ENCODE measurements around the gene USP24. TPM values are rescaled to one million over a fixed set of nuclear protein-coding genes. Genes with fewer than 3 reads are reported as not detected.
A peak's percentile ranks its signal among the peaks of the same experiment; 100 is the strongest.

The USP24 gene
- total RNA-seq, 5 donors from 2014 or later (not counting 1 experiment from before 2014, with no cell fraction given): 58.9 to 90.7 (median 64.0) TPM

DNA sequence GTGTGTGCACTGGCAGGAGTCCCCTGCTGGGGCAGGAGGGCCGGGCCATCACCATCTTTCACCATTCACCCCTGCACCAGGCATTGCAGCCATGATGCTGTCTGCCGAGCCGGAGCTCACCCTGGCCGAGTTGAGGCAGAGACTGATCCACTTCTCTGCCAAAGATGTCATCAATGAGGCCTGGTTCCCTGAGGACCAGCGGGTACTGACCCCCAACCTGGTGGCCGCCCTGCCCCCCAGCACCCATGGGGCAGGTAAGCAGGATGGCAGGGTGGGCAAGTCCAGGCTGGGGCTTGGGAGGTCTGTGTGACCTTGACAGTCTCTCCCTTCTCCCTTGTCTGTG is 157.2 kb downstream of the USP24 start:
- Histone ChIP-seq H3K4me1 (ENCODE audit: control insufficient read depth in 1 of 2, extremely low read depth in 1 of 2, insufficient read depth in 2 of 2, low read length in 2 of 2) (no peaks in the 10 kb centered on the region), H3K27ac (ENCODE audit: low read length) (no peak overlapping the region), H3K9me3 (no peaks in the 10 kb centered on the region), H3K4me3 (ENCODE audit: control insufficient read depth in 1 of 2, extremely low read depth in 1 of 2, low read length in 1 of 2) (no peak overlapping the region), H3K27me3 (replicated peaks in 1 of 2; ENCODE audit: control insufficient read depth in 2 of 2, extremely low read depth in 1 of 2, insufficient read depth in 2 of 2, low read length in 1 of 2) (peaks cover 0 to 5% of the 10 kb centered on the region in 2 experiments), H3K36me3 (ENCODE audit: control insufficient read depth in 2 of 2, extremely low read depth in 1 of 2, insufficient read depth in 1 of 2, low read length in 1 of 2) (no peaks in the 10 kb centered on the region)
- POLR2A ChIA-PET: no interaction called here
- Mint-ChIP-seq H3K9me3 (no peaks in the 10 kb centered on the region), H3K36me3 (no peaks in the 10 kb centered on the region), H3K27me3 (no peaks in the 10 kb centered on the region), H3K4me1 (no peaks in the 10 kb centered on the region), H3K27ac (no peak overlapping the region), H3K4me3 (no peak overlapping the region)
- WGBS (ENCODE audit: insufficient coverage): 100% methylated on average over 2 of the region's 6 CpGs
- CTCF ChIA-PET: no interaction called here
- DNase-seq (no peak), ATAC-seq (replicated peaks in 1 of 4) (no peak)

GRCh38 chr1:55057270-55057955 is 157.8 kb downstream of the USP24 start:
- Mint-ChIP-seq H3K4me3 (no peak overlapping the region), H3K4me1 (no peaks in the 10 kb centered on the region), H3K27ac (no peak overlapping the region), H3K36me3 (no peaks in the 10 kb centered on the region), H3K9me3 (no peaks in the 10 kb centered on the region), H3K27me3 (no peaks in the 10 kb centered on the region)
- ChIA-PET CTCF (no interaction called here), POLR2A (no interaction called here)
- no peak for DNase-seq
- Histone ChIP-seq H3K4me3 (ENCODE audit: control insufficient read depth in 1 of 2, extremely low read depth in 1 of 2, low read length in 1 of 2) (no peak overlapping the region), H3K9me3 (no peaks in the 10 kb centered on the region), H3K27ac (ENCODE audit: low read length) (no peak overlapping the region), H3K4me1 (ENCODE audit: control insufficient read depth in 1 of 2, extremely low read depth in 1 of 2, insufficient read depth in 2 of 2, low read length in 2 of 2) (no peaks in the 10 kb centered on the region), H3K27me3 (replicated peaks in 1 of 2; ENCODE audit: control insufficient read depth in 2 of 2, extremely low read depth in 1 of 2, insufficient read depth in 2 of 2, low read length in 1 of 2) (peaks cover 0 to 5% of the 10 kb centered on the region in 2 experiments), H3K36me3 (ENCODE audit: control insufficient read depth in 2 of 2, extremely low read depth in 1 of 2, insufficient read depth in 1 of 2, low read length in 1 of 2) (no peaks in the 10 kb centered on the region)
- WGBS (ENCODE audit: insufficient coverage): 73% methylated on average over 12 of the region's 15 CpGs
- ATAC-seq (replicated peaks in 1 of 4): no peak

DNA sequence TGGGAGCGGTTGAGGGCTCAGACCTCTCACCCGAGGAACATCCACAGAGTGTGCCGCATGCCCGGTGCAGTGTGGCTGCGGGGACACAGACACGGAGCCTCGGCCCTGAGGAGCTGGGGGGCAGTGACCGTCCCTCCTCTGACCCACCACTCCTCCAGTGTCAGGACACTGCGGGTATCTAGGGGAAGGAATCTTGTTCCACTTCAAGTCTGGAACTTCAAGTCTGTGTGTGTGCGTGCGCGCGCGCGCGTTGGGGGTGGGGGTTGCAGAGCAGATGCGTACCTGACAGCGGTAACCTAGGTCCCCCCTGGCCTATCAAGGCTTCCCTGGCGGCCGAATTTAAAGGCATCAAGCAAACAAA is 158.6 kb downstream of the USP24 start:
- no peak overlapping the region for H3K27ac Mint-ChIP-seq
- H3K4me1 Mint-ChIP-seq: no peaks in the 10 kb centered on the region
- H3K9me3 ChIP-seq: no peaks in the 10 kb centered on the region
- no peak overlapping the region for H3K27ac ChIP-seq (ENCODE audit: low read length)
- CTCF ChIA-PET: no interaction called here
- no peaks in the 10 kb centered on the region for H3K27me3 Mint-ChIP-seq
- H3K36me3 ChIP-seq (ENCODE audit: control insufficient read depth in 2 of 2, extremely low read depth in 1 of 2, insufficient read depth in 1 of 2, low read length in 1 of 2): no peaks in the 10 kb centered on the region
- no peak overlapping the region for H3K4me3 ChIP-seq (ENCODE audit: control insufficient read depth in 1 of 2, extremely low read depth in 1 of 2, low read length in 1 of 2)
- ATAC-seq (replicated peaks in 1 of 4) (no peak), DNase-seq (no peak)
- 92% methylated on average over 5 of the region's 20 CpGs for WGBS (ENCODE audit: insufficient coverage)
- no peaks in the 10 kb centered on the region for H3K36me3 Mint-ChIP-seq
- H3K4me1 ChIP-seq (ENCODE audit: control insufficient read depth in 1 of 2, extremely low read depth in 1 of 2, insufficient read depth in 2 of 2, low read length in 2 of 2): no peaks in the 10 kb centered on the region
- no peaks in the 10 kb centered on the region for H3K9me3 Mint-ChIP-seq
- H3K27me3 ChIP-seq (replicated peaks in 1 of 2; ENCODE audit: control insufficient read depth in 2 of 2, extremely low read depth in 1 of 2, insufficient read depth in 2 of 2, low read length in 1 of 2): peaks cover 0 to 5% of the 10 kb centered on the region in 2 experiments
- POLR2A ChIA-PET: no interaction called here
- no peak overlapping the region for H3K4me3 Mint-ChIP-seq

GRCh38 chr1:55055951-55056631 is 159.1 kb downstream of the USP24 start:
- Histone ChIP-seq H3K27ac (ENCODE audit: low read length) (no peak overlapping the region), H3K27me3 (replicated peaks in 1 of 2; ENCODE audit: control insufficient read depth in 2 of 2, extremely low read depth in 1 of 2, insufficient read depth in 2 of 2, low read length in 1 of 2) (peaks cover 0 to 5% of the 10 kb centered on the region in 2 experiments), H3K4me1 (ENCODE audit: control insufficient read depth in 1 of 2, extremely low read depth in 1 of 2, insufficient read depth in 2 of 2, low read length in 2 of 2) (no peaks in the 10 kb centered on the region), H3K4me3 (ENCODE audit: control insufficient read depth in 1 of 2, extremely low read depth in 1 of 2, low read length in 1 of 2) (no peak overlapping the region), H3K9me3 (no peaks in the 10 kb centered on the region), H3K36me3 (ENCODE audit: control insufficient read depth in 2 of 2, extremely low read depth in 1 of 2, insufficient read depth in 1 of 2, low read length in 1 of 2) (no peaks in the 10 kb centered on the region)
- no peak overlapping the region for H3K4me3 Mint-ChIP-seq
- WGBS (ENCODE audit: insufficient coverage): 94% methylated on average over 22 of the region's 42 CpGs
- H3K9me3 Mint-ChIP-seq: no peaks in the 10 kb centered on the region
- DNase-seq: no peak
- no peaks in the 10 kb centered on the region for H3K4me1 Mint-ChIP-seq
- H3K36me3 Mint-ChIP-seq: no peaks in the 10 kb centered on the region
- no peaks in the 10 kb centered on the region for H3K27me3 Mint-ChIP-seq
- ChIA-PET CTCF (no interaction called here), POLR2A (no interaction called here)
- ATAC-seq (replicated peaks in 1 of 4): no peak
- no peak overlapping the region for H3K27ac Mint-ChIP-seq

DNA sequence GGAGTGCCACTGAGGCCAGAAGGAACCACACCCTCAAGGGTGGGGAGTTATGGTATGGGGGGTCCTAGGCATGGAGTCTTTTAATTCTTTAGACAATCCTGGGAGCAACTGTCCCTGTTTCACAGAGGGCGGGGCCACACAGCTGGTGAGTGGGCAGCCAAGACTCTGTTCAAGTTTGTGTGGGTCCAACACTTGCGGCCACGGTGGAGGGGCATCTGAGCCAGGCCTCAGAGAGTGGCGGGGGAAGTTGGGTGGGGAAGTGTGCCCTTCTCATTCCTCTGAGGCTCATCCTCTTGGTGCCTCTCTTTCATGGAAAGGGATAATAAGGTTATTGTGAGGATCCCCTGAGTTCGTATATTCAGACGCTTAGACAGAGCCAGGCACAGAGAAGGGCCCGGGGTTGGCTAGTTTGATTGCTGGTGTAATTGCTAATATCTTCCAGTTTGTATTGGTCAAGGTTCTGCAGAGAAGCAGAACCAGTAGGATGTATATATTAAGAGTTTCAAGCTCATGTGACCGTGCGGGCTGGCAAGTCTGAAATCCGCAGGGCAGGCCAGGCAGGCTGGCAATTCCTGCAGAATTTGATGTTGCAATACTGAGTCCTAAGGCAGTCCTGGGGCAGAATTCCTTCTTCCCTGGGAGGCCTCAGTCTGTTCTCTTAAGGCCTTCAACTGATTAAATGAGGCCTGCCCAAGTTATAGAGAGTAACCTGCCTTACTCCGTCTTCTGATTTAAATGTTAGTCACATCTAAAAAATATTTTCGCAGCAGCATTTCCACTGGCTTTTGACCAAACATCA is 159.9 kb downstream of the USP24 start:
- H3K27me3 ChIP-seq (replicated peaks in 1 of 2; ENCODE audit: control insufficient read depth in 2 of 2, extremely low read depth in 1 of 2, insufficient read depth in 2 of 2, low read length in 1 of 2): peaks cover 0 to 4% of the 10 kb centered on the region in 2 experiments
- no peak overlapping the region for H3K4me3 ChIP-seq (ENCODE audit: control insufficient read depth in 1 of 2, extremely low read depth in 1 of 2, low read length in 1 of 2)
- no peaks in the 10 kb centered on the region for H3K9me3 ChIP-seq
- no peaks in the 10 kb centered on the region for H3K36me3 ChIP-seq (ENCODE audit: control insufficient read depth in 2 of 2, extremely low read depth in 1 of 2, insufficient read depth in 1 of 2, low read length in 1 of 2)
- ATAC-seq (replicated peaks in 1 of 4) (no peak), DNase-seq (no peak)
- 86% methylated on average over 9 of the region's 12 CpGs for WGBS (ENCODE audit: insufficient coverage)
- no peak overlapping the region for H3K27ac ChIP-seq (ENCODE audit: low read length)
- Mint-ChIP-seq H3K4me3 (no peak overlapping the region), H3K9me3 (no peaks in the 10 kb centered on the region), H3K27me3 (peaks cover 0 to 3% of the 10 kb centered on the region in 2 donors), H3K27ac (no peak overlapping the region), H3K4me1 (no peaks in the 10 kb centered on the region), H3K36me3 (no peaks in the 10 kb centered on the region)
- CTCF ChIA-PET: no interaction called here
- POLR2A ChIA-PET: no interaction called here
- no peaks in the 10 kb centered on the region for H3K4me1 ChIP-seq (ENCODE audit: control insufficient read depth in 1 of 2, extremely low read depth in 1 of 2, insufficient read depth in 2 of 2, low read length in 2 of 2)

GRCh38 chr1:55054396-55054795 is 160.8 kb downstream of the USP24 start:
- Histone ChIP-seq H3K36me3 (ENCODE audit: control insufficient read depth in 2 of 2, extremely low read depth in 1 of 2, insufficient read depth in 1 of 2, low read length in 1 of 2) (no peaks in the 10 kb centered on the region), H3K4me1 (ENCODE audit: control insufficient read depth in 1 of 2, extremely low read depth in 1 of 2, insufficient read depth in 2 of 2, low read length in 2 of 2) (no peaks in the 10 kb centered on the region), H3K27ac (ENCODE audit: low read length) (no peak overlapping the region), H3K9me3 (no peaks in the 10 kb centered on the region), H3K27me3 (replicated peaks in 1 of 2; ENCODE audit: control insufficient read depth in 2 of 2, extremely low read depth in 1 of 2, insufficient read depth in 2 of 2, low read length in 1 of 2) (peaks cover 0 to 6% of the 10 kb centered on the region in 2 experiments), H3K4me3 (ENCODE audit: control insufficient read depth in 1 of 2, extremely low read depth in 1 of 2, low read length in 1 of 2) (no peak overlapping the region)
- H3K4me3 Mint-ChIP-seq: no peak overlapping the region
- H3K36me3 Mint-ChIP-seq: no peaks in the 10 kb centered on the region
- WGBS (ENCODE audit: insufficient coverage): 77% methylated on average over 3 of the region's 5 CpGs
- no peaks in the 10 kb centered on the region for H3K9me3 Mint-ChIP-seq
- CTCF ChIA-PET: no interaction called here
- POLR2A ChIA-PET: no interaction called here
- H3K27me3 Mint-ChIP-seq: peaks cover 0 to 3% of the 10 kb centered on the region in 2 donors
- ATAC-seq (replicated peaks in 1 of 4) (no peak), DNase-seq (peak in 1 of 35 experiments; percentile 12)
- no peaks in the 10 kb centered on the region for H3K4me1 Mint-ChIP-seq
- no peak overlapping the region for H3K27ac Mint-ChIP-seq
